HepG2 (cell line): ENCODE data around the gene MRPL54. TPM values are rescaled to one million over a fixed set of nuclear protein-coding genes. Genes with fewer than 3 reads are reported as not detected.

Experiments
- DMAP1 ChIP-seq: IDR thresholded peaks from 2 replicates; pipeline ENCODE4 v1.6.1; 2016
- E2F1 ChIP-seq: sonication (generic); formaldehyde crosslinking; IDR thresholded peaks from 2 replicates; pipeline ENCODE4 v1.5.0; 2020; ENCODE audit warnings: missing genetic modification reagents
- GMEB1 ChIP-seq: sonication (generic); formaldehyde crosslinking; IDR thresholded peaks from 2 replicates; pipeline ENCODE4 v1.5.1; 2020; ENCODE audit warnings: missing genetic modification reagents, mild to moderate bottlenecking, borderline replicate concordance
- IRF1 ChIP-seq: sonication (generic); formaldehyde crosslinking; IDR thresholded peaks from 2 replicates; pipeline ENCODE4 v1.4.0; 2020; ENCODE audit warnings: low read depth, mild to moderate bottlenecking, missing genetic modification reagents
- NFYB ChIP-seq: sonication (generic); formaldehyde crosslinking; IDR thresholded peaks from 2 replicates; pipeline ENCODE4 v1.4.0; 2020; ENCODE audit warnings: missing genetic modification reagents
- PCBP2 ChIP-seq: fragments of 200-400 bp; formaldehyde crosslinking; optimal IDR thresholded peaks from 2 replicates; pipeline ENCODE3; 2018; ENCODE audit warnings: low read length, low read depth; ENCODE audit not compliant: poor library complexity, severe bottlenecking
- REST ChIP-seq, 2 experiments: IDR thresholded peaks; 2 replicates each; pipeline ENCODE4 v1.6.1; 2011 to 2012; ENCODE audit warnings: low read length in 2 of 2, borderline replicate concordance in 1 of 2, low read depth in 1 of 2, mild to moderate bottlenecking in 1 of 2, moderate library complexity in 1 of 2
- ZNF136 ChIP-seq: sonication (generic); formaldehyde crosslinking; IDR thresholded peaks from 2 replicates; pipeline ENCODE4 v1.8.1; 2022; ENCODE audit warnings: low read depth, mild to moderate bottlenecking, moderate library complexity, missing genetic modification reagents
- ZNF430 ChIP-seq: sonication (generic); formaldehyde crosslinking; IDR thresholded peaks from 2 replicates; pipeline ENCODE4 v1.9.0; 2021; ENCODE audit warnings: mild to moderate bottlenecking, missing genetic modification reagents
- ZNF687 ChIP-seq: sonication (generic); formaldehyde crosslinking; IDR thresholded peaks from 2 replicates; pipeline ENCODE4 v1.5.1; 2020; ENCODE audit warnings: mild to moderate bottlenecking, missing genetic modification reagents, moderate library complexity
- ZNF710 ChIP-seq: sonication (generic); formaldehyde crosslinking; IDR thresholded peaks from 2 replicates; pipeline ENCODE4 v1.5.0; 2020; ENCODE audit warnings: mild to moderate bottlenecking, missing genetic modification reagents, borderline replicate concordance
- ZNF740 ChIP-seq: sonication (generic); formaldehyde crosslinking; IDR thresholded peaks from 2 replicates; pipeline ENCODE4 v1.4.0; 2020; ENCODE audit warnings: missing genetic modification reagents
- polyA plus RNA-seq, 8 experiments: library from polyadenylated mRNA; depleted of rRNA in 3 of 8; stranded (reverse) in 7 of 8; unstranded in 1 of 8; fragments of >200 nt; fragmentation: Illumina TruSeq in 4 of 8; extraction: Trizol in 4 of 8; gene quantifications; 2 replicates each; pipeline versions ENCODE4 v1.2.1 to v1.2.3, GENCODE V29; 2011 to 2016; ENCODE audit warnings: low read depth in 4 of 8, missing spikeins in 1 of 8, mixed read lengths in 1 of 8; ENCODE audit not compliant: insufficient read depth in 1 of 8
- total RNA-seq, 5 experiments: library from RNA; depleted of rRNA; stranded (reverse); fragments of >200 nt; fragmentation: Illumina TruSeq; extraction: Trizol; gene quantifications; 2 replicates each; pipeline ENCODE4 v1.2.3, GENCODE V29; 2016; ENCODE audit warnings: low read depth in 1 of 5

Gene MRPL54
- total and polyA plus RNA-seq, 2 of the 13 experiments (the other 11 are each of a cell fraction or from before 2014, with no cell fraction given), result 36.8 to 66.9 TPM

- TF ChIP-seq E2F1 (CRISPR knock-in tag), result 0 out of 2 replicates have a peak, but pooled peaks have one; percentile 39
- 0 out of 2 replicates have a peak, but pooled peaks have one; percentile 37 for TF ChIP-seq ZNF740 (CRISPR knock-in tag)
- peak; percentile 68; the same call in 1 of the 2 replicates for TF ChIP-seq DMAP1 (CRISPR knock-in tag)
- peak; percentile 31; the same call in 1 of the 2 replicates for TF ChIP-seq ZNF430
- no peak for TF ChIP-seq PCBP2
- TF ChIP-seq ZNF687 (CRISPR knock-in tag), result peak; percentile 74
- no peak for TF ChIP-seq REST (IDR thresholded peaks at IDR 0.05; ENCODE audit: borderline replicate concordance in 1 of 2, low read depth in 1 of 2, low read length in 2 of 2)
- no peak for TF ChIP-seq ZNF710 (CRISPR knock-in tag)
- 0 out of 2 replicates have a peak, but pooled peaks have one; percentile 29 for TF ChIP-seq IRF1 (CRISPR knock-in tag)
- 0 out of 2 replicates have a peak, but pooled peaks have one; percentile 13 for TF ChIP-seq ZNF136 (CRISPR knock-in tag)
- TF ChIP-seq NFYB (CRISPR knock-in tag), result peak; percentile 10; the same call in 1 of the 2 replicates
- peak; percentile 85; the same call in 1 of the 2 replicates for TF ChIP-seq GMEB1 (CRISPR knock-in tag)
Observed at GRCh38 chr19:3761382-3762129, 926 bp upstream of the MRPL54 start, which contains the start of gene APBA3 (continued).
